Right lobe of liver (tissue), 4 donors: Measurements from ENCODE around the gene TRAPPC6A.

Source experiments
- CTCF ChIP-seq, 4 donors: fragments of 200-600 bp in 3 of 4; fragments of 450-650 bp in 1 of 4; IDR thresholded peaks; one replicate each; pipeline versions ENCODE4 v1.5.1 to v1.8.0; 2016 to 2022; ENCODE audit warnings: antibody characterized with exemption in 4 of 4, mild to moderate bottlenecking in 2 of 4
- POLR2A ChIP-seq: fragments of 450-650 bp; IDR thresholded peaks from one replicate; pipeline ENCODE4 v1.6.1; 2017; ENCODE audit warnings: antibody characterized with exemption, mild to moderate bottlenecking
- donor health status: DM: no; HTN: no; CAD: no.
- donor health status: DM: no; HTN: no; CAD: no.
- donor health status: DM: no; HTN: yes; CAD: no.

GRCh38 chr19:45206328-45206727, 28.3 kb upstream of the TRAPPC6A start:
- TF ChIP-seq POLR2A (no peak), CTCF (IDR thresholded peaks at IDR 0.05) (no peak)
